ENCODE data around the gene OR4E1.

DNA sequence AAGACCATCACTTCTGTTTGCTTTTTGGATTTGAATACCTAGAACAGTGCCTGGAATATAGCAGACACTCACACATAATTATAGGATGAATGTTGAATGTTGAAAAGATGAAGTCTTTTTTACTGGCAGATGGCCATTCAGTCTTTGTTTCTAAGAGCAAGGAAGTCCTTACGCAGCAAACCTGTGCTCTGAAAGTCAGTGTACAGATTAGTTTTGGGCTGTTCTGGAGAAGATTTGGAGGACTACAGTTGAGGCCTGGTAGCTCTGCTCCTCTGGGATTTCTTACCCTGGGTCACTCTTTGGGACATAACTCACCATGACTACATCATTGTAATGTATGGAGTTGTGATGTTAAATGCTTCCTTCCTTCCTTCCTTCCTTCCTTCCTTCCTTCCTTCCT is 16.6 kb downstream of the OR4E1 start:
- TF ChIP-seq POLR2A (IDR thresholded peaks at IDR 0.05) (no peak), POLR2AphosphoS5 (IDR thresholded peaks at IDR 0.05) (no peak)
- TF ChIP-seq, protein P1, sequence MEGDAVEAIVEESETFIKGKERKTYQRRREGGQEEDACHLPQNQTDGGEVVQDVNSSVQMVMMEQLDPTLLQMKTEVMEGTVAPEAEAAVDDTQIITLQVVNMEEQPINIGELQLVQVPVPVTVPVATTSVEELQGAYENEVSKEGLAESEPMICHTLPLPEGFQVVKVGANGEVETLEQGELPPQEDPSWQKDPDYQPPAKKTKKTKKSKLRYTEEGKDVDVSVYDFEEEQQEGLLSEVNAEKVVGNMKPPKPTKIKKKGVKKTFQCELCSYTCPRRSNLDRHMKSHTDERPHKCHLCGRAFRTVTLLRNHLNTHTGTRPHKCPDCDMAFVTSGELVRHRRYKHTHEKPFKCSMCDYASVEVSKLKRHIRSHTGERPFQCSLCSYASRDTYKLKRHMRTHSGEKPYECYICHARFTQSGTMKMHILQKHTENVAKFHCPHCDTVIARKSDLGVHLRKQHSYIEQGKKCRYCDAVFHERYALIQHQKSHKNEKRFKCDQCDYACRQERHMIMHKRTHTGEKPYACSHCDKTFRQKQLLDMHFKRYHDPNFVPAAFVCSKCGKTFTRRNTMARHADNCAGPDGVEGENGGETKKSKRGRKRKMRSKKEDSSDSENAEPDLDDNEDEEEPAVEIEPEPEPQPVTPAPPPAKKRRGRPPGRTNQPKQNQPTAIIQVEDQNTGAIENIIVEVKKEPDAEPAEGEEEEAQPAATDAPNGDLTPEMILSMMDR (IDR thresholded peaks at IDR 0.05), result no peak

All from upper lobe of left lung (tissue), 4 donors.